Keratinocyte (primary cell): Measurements from ENCODE around the gene A4GALT. TPM values are rescaled to one million over a fixed set of nuclear protein-coding genes. Genes with fewer than 3 reads are reported as not detected.

ENCODE experiments used
- DNase-seq: peaks from one replicate; pipeline ENCODE4 v3.0.0-alpha.2; 2011; ENCODE audit warnings: low read depth, missing footprints, low spot score
- FAIRE-seq: peaks from 2 replicates; lab custom pipeline; 2011; peaks lifted over from hg19 to GRCh38; lab: Jason Lieb, UNC
- H2AFZ ChIP-seq: 2 replicates; pipeline ENCODE4 v1.6.0; 2012; ENCODE audit warnings: low read length, control low read depth, inconsistent platforms; ENCODE audit not compliant: control insufficient read depth
- H3K27ac ChIP-seq: 2 replicates; pipeline ENCODE4 v1.5.1; 2011; ENCODE audit warnings: low read length; ENCODE audit not compliant: control insufficient read depth, insufficient read depth
- H3K27me3 ChIP-seq: 3 replicates; pipeline ENCODE4 v1.6.0; 2011; ENCODE audit warnings: low read length; ENCODE audit not compliant: control insufficient read depth, insufficient read depth; ENCODE audit errors: extremely low read depth
- H3K36me3 ChIP-seq, 2 experiments: 2 replicates in 1 of 2; 3 replicates in 1 of 2; pipeline ENCODE4 v1.5.1; 2011; ENCODE audit warnings: low read length in 2 of 2, mild to moderate bottlenecking in 1 of 2; ENCODE audit not compliant: control insufficient read depth in 2 of 2, insufficient read depth in 2 of 2; ENCODE audit errors: extremely low read depth in 1 of 2
- H3K4me1 ChIP-seq: 3 replicates; pipeline ENCODE4 v1.5.1; 2011; ENCODE audit warnings: low read length; ENCODE audit not compliant: control insufficient read depth, insufficient read depth; ENCODE audit errors: extremely low read depth
- H3K4me2 ChIP-seq: 3 replicates; pipeline ENCODE4 v1.6.0; 2011; ENCODE audit warnings: low read depth, low read length; ENCODE audit not compliant: control insufficient read depth, insufficient read depth; ENCODE audit errors: extremely low read depth
- H3K4me3 ChIP-seq, 3 experiments: fragments of 200-600 bp in 1 of 3; sonication (generic) in 1 of 3; 2 replicates in 2 of 3; 3 replicates in 1 of 3; pipeline ENCODE4 v1.5.1; 2011 to 2016; ENCODE audit warnings: low read length in 3 of 3, mild to moderate bottlenecking in 3 of 3, control low read depth in 2 of 3, inconsistent platforms in 1 of 3, low read depth in 1 of 3, mixed read lengths in 1 of 3, mixed run types in 1 of 3, moderate library complexity in 1 of 3; ENCODE audit not compliant: control insufficient read depth in 2 of 3, insufficient read depth in 2 of 3; ENCODE audit errors: extremely low read depth in 1 of 3
- H3K79me2 ChIP-seq: 2 replicates; pipeline ENCODE4 v1.6.0; 2012; ENCODE audit warnings: low read length; ENCODE audit not compliant: control insufficient read depth, insufficient read depth
- H3K9ac ChIP-seq: 3 replicates; pipeline ENCODE4 v1.6.0; 2011; ENCODE audit warnings: low read length; ENCODE audit not compliant: control insufficient read depth, insufficient read depth; ENCODE audit errors: extremely low read depth
- H3K9me1 ChIP-seq: 3 replicates; pipeline ENCODE4 v1.6.0; 2011; ENCODE audit warnings: low read length; ENCODE audit not compliant: control insufficient read depth, insufficient read depth; ENCODE audit errors: extremely low read depth
- H3K9me3 ChIP-seq: 2 replicates; pipeline ENCODE4 v1.5.1; 2012; ENCODE audit warnings: low read depth, low read length; ENCODE audit not compliant: control insufficient read depth
- H4K20me1 ChIP-seq: 3 replicates; pipeline ENCODE4 v1.6.0; 2011; ENCODE audit warnings: low read length; ENCODE audit not compliant: control insufficient read depth, insufficient read depth; ENCODE audit errors: extremely low read depth
- CTCF ChIP-seq, 3 experiments: IDR thresholded peaks in 1 of 3; conservative IDR thresholded peaks in 1 of 3; optimal IDR thresholded peaks in 1 of 3; 2 replicates in 2 of 3; 3 replicates in 1 of 3; pipeline versions ENCODE3 to v1.5.1; 2011; ENCODE audit warnings: low read length in 3 of 3, mild to moderate bottlenecking in 3 of 3, moderate library complexity in 2 of 3, control low read depth in 1 of 3, inconsistent platforms in 1 of 3; ENCODE audit not compliant: insufficient read depth in 2 of 3; ENCODE audit errors: extremely low read depth in 1 of 3
- EZH2 ChIP-seq: IDR thresholded peaks from one replicate; pipeline ENCODE4 v1.6.1; 2012; ENCODE audit warnings: inconsistent platforms, mild to moderate bottlenecking, low read length, moderate library complexity
- dilution Hi-C: fragments of 300-500 bp; cut with MboI; formaldehyde crosslinking; loops from one replicate; pipeline ENCODE4 v1.7.0; 2020; ENCODE audit warnings: low sequenced_read_pairs; ENCODE audit not compliant: extremely low pct_ligation_motif_present
- polyA plus RNA-seq, 5 experiments: library from polyadenylated mRNA; depleted of rRNA in 3 of 5; stranded (reverse) in 3 of 5; stranded (forward) in 1 of 5; unstranded in 1 of 5; fragments of >200 nt; gene quantifications; 1 replicate in 1 of 5; 2 replicates in 3 of 5; 3 replicates in 1 of 5; pipeline versions ENCODE4 v1.2.1 to v1.2.3, GENCODE V29; 2011 to 2012; ENCODE audit warnings: missing spikeins in 2 of 5, low read depth in 1 of 5, low replicate concordance in 1 of 5

A4GALT gene
- polyA plus RNA-seq, 1 donor (not counting 4 experiments of a cell fraction or from before 2014, with no cell fraction given): 1.6 TPM

GRCh38 chr22:42700901-42701300, 19.8 kb downstream of the A4GALT start:
- H3K27ac ChIP-seq: no peak overlapping the region
- peaks cover 22% of the 10 kb centered on the region for H3K4me1 ChIP-seq
- dilution Hi-C loops: no loop called here

GRCh38 chr22:42700355-42700754, 20.3 kb downstream of the A4GALT start:
- no peak overlapping the region for H2AFZ ChIP-seq
- peaks cover 22% of the 10 kb centered on the region for H3K4me1 ChIP-seq
- H3K9me1 ChIP-seq: no peaks in the 10 kb centered on the region
- H3K27ac ChIP-seq: no peak overlapping the region
- H3K4me3 ChIP-seq: no peak overlapping the region
- TF ChIP-seq EZH2 (no peak), CTCF (optimal IDR thresholded peaks at IDR 0.05 in 1 of 3, IDR thresholded peaks at IDR 0.05 in 1 of 3, conservative IDR thresholded peaks at IDR 0.05 in 1 of 3; ENCODE audit: extremely low read depth in 1 of 3, insufficient read depth in 2 of 3, low read length in 3 of 3) (no peak)
- no peaks in the 10 kb centered on the region for H3K79me2 ChIP-seq
- H3K36me3 ChIP-seq: no peaks in the 10 kb centered on the region
- no peak overlapping the region for H3K9ac ChIP-seq
- H3K27me3 ChIP-seq: no peaks in the 10 kb centered on the region
- H3K4me2 ChIP-seq: no peak overlapping the region
- FAIRE-seq: no peak
- H4K20me1 ChIP-seq: no peaks in the 10 kb centered on the region
- dilution Hi-C loops: no loop called here
- H3K9me3 ChIP-seq: no peaks in the 10 kb centered on the region
- no peak for DNase-seq

More at GRCh38 chr22:42700901-42701300, 19.8 kb downstream of the A4GALT start:
- H3K27me3 ChIP-seq: no peaks in the 10 kb centered on the region
- no peaks in the 10 kb centered on the region for H3K9me1 ChIP-seq
- no peaks in the 10 kb centered on the region for H3K36me3 ChIP-seq
- no peaks in the 10 kb centered on the region for H3K79me2 ChIP-seq
- H3K9ac ChIP-seq: no peak overlapping the region
- H3K9me3 ChIP-seq: no peaks in the 10 kb centered on the region
- no peak overlapping the region for H3K4me3 ChIP-seq
- FAIRE-seq (no peak), DNase-seq (no peak)
- H3K4me2 ChIP-seq: no peak overlapping the region
- TF ChIP-seq EZH2 (no peak), CTCF (optimal IDR thresholded peaks at IDR 0.05 in 1 of 3, IDR thresholded peaks at IDR 0.05 in 1 of 3, conservative IDR thresholded peaks at IDR 0.05 in 1 of 3; ENCODE audit: extremely low read depth in 1 of 3, insufficient read depth in 2 of 3, low read length in 3 of 3) (no peak)
- H2AFZ ChIP-seq: no peak overlapping the region
- no peaks in the 10 kb centered on the region for H4K20me1 ChIP-seq
